Activated gamma-delta T cell treated with Interleukin-2 at 50 U/mL for 16 hours (primary cell): Measurements from ENCODE around the gene RAB3C.

Experiments used
- DNase-seq: peaks from one replicate; pipeline ENCODE4 v3.0.0-alpha.2; 2020

Gene RAB3C

DNA sequence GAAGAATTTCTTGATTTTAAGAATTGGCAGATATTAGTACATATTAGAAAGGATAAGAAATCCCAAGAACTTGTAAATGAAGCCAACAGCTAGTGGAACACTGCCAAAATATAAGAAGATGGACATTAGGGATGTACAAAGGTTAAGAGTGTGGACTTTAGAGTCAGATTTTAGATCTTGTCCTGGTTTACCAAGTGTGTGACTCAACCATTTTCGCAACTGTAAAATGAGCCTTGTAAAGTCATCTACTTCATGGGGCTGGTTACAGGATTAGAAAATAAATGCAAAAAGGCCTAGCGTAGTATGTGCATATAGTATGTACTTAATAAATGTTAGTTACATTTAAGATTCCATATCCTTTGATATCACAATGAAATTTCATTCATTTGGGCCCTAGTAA is 260.0 kb downstream of the RAB3C start:
- no peak for DNase-seq

DNA sequence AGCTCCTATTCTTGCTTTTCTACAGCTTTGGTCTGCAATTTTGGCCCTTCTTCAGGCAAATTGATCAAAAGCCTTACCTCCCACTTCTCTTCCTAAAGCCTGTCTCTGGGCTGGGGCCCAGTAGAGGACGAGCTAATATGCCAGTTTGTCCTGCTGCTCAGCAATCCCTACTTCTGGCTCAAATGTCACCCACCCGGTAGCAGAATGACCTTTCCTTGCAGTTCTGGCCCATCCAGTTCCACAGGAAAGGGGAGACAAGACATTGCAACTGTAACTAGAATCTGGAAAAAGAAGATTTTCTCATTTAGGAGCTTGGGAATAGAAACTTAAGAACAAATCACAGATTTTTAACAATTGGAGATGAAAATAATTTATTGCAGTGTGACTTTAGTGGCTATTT is 261.5 kb downstream of the RAB3C start:
- DNase-seq = no peak

DNA sequence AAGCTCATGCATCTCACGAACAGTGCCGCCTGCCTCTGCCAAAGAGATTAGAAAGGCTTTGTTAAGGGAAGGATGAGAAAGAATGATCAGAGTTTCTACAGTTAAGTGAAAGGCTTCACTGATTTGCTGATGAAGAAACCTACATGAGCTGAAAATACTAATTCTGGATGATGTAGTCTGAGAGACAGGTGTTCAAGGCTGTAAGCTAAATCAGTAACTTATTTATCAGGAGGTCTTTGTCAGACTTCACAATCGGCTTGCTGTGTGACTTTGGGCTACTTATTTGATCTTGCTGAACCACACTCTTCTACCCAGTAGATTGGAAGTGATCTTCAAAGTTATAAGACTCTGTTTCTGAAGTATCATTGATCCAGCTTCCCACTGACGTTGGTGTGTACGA is 264.2 kb downstream of the RAB3C start:
- no peak for DNase-seq

DNA sequence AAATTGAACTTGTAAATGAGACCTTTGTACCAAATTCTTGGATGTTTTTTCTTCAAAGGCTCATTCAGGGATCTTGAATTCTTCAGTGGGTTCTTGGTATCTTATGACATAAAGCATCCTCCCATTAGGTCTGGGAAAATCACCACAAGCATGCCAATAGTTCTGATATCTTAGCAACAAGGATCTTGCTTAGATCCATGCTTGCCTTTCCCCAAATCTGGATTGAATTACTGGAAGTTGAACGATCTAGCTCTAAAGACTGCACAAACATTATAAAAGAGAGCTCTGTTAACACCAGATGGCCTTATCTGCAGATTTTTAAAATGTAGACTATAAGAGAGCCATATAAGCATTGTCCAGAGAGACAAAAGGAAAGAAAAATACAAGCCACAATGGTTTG is 266.3 kb downstream of the RAB3C start:
- no peak for DNase-seq

DNA sequence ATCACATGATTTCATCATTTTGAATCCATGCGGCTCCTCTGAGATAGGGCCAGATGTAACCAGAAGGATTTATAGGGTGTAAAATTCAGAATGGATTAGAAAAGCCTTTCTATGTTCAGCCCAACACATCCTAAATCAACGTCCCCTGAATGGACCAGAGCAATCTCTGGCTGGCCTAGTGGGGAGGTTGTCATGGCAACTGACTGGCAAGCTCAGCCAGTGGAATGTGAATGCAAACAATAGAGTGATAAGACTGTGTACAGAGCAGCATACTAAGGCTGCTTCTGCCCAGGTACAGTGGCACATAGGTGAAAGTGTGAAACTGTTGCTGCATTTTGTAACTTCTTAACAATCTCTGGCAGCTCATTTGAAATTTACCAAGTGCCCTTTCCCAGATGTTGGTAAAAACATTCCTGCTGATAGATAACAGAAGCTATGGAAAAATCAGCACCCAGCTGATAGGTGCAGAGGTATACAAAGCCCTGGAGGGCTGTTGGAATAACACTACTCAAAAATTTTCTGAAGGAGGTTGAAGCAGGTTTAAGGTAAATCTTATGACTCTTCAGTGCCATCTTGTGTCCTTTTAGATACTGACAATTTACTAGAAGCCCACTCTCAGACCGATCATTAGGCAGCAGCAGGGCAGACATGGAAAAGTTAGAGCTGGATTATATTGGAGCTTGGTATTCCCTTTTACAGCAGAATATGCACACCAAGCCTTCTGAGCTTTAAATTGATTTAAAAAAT is 267.2 kb downstream of the RAB3C start:
- DNase-seq = no peak

DNA sequence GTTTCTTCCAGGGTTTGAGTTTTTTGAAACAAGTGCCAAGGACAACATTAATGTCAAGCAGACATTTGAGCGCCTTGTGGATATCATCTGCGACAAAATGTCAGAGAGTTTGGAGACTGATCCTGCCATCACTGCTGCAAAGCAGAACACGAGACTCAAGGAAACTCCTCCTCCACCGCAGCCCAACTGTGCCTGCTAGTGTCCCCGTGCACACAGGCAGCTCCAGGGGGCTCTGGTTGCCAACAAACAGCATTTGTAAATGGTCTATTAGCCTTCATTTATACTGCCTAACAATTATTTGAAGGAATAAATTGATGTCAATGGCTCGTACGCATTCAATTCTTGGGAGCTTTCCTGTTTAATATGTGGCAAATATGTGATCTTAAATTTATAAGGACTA is 268.3 kb downstream of the RAB3C start:
- DNase-seq = no peak

DNA sequence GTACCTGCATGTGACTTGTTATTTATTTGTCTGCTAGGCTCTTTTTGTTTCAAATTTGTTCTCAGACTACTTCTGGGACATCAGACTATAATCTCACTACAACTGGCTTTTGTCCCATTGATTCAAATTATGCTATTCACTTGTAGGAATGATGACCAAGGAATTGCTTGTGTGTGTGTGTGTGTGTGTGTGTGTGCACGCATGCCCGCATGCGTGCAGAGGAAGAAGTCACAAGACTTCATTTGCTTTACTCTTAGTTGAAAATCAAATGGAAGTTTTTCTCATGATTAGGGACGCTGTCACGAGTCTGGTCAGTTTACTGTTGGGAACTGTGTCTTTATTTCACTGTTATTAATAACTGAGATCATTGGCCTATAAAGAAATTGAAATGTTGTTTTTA is 268.7 kb downstream of the RAB3C start:
- DNase-seq = no peak

DNA sequence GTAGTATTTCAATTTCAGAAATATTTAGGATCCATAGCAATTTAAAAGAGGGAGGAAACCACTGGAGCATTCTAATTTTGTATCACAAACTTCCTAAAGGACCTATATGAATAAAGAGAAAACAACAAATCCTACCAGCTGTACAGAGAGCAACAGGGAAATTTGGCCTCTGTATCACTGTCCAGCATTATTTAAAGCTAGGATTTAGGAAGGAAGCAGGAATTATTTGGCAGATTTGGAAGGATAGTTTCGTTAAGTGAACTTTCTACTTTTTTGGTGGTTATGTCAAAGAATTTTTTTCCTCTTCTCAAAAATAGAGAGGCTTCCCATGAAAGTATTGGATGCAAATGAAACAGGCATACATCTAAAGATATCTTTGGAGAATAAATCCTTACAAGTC is 269.7 kb downstream of the RAB3C start:
- DNase-seq = no peak

DNA sequence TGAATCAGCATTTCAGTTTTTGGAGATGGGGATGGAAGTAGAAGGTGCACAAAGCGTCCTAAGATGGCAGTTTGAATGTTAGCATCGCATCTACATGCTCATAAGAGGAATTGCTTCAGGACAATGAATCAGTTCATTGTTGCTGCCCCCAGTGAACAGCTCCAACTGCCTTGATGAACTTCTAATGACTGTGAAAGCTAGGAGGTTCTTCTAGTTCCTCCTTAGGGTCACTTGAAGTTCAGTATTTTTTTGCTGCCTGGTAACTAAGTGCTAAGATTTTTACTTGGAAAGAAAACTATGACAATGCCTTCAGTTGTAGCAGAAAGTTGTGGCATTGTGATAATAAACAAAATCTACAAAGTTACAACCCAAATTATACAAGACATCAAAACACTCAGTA is 271.6 kb downstream of the RAB3C start:
- DNase-seq = no peak

DNA sequence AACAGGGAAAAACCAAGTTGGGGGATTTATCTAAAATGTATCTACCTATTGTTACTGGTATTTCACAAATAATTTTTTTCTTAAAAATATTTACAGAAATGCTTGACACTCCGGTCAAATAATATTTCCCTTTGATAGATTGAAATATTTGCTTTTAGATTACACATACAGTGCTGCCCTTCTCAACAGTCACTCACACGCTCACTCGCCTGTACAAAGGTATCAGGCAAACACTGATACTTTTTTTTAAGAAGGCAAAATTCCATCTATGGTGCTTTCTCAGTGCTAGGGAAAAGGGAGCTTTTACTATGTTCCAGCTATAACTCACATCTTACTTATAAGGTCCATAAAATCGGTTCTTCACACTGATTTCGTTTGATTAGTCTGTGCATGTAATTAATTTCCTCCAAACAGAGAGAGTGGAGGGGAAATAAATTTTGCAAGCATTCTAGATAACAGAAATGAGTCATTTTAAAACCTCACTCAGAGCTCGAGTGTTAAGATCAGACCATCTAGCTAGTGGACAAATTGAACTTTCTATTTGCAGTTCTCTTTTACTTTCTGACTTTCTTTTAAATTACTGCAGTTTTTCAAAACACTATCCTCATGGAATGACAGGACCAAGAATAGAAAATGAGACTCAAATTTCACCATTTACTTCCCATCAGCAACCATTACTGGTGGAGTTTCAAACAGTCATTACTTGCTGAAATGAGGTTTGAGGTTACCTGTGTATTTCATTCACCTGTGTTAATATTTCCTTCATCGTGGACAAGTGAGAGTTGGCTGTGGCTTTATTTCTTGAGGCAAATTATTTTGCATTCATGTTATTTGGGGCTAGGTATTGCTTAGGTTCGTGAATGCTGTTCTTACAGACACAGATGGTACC is 273.2 kb downstream of the RAB3C start:
- DNase-seq = no peak

DNA sequence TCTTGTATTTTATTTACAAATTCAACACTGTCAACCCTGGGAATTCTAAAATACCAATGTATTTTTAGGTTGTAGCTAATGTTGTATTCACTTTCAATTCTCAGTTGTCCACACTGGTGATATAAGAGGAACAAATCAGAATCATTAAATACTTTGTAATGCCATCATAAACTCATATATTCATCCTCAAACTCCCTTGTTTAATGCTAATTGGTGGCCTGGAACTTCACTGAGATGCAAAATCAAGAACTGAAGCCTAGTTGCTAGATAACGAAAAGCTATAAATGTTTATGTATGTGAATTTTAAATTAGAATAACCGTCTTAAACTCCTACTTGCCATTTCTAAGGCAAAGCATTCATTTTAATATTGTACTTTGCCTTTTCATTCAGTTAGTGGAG is 274.7 kb downstream of the RAB3C start:
- DNase-seq = no peak

DNA sequence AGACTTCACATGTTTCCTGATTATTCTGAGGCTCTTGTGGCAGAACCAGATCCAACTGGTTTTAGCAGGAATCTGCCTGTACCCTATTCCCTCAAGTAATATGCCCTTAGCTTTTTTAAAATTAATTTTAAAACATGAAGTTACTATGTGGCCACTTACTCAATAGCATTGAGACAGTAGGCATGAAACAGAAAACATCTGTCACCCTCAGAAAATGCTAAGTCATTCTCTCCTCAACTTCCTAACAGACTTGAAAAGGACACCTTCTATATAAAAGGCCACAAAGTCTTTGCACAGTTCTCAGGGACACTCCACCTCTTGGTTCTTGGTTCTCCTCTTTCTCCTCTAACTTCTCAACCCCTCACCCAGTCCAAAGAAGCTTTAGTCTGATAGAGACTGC is 277.8 kb downstream of the RAB3C start:
- DNase-seq = no peak

DNA sequence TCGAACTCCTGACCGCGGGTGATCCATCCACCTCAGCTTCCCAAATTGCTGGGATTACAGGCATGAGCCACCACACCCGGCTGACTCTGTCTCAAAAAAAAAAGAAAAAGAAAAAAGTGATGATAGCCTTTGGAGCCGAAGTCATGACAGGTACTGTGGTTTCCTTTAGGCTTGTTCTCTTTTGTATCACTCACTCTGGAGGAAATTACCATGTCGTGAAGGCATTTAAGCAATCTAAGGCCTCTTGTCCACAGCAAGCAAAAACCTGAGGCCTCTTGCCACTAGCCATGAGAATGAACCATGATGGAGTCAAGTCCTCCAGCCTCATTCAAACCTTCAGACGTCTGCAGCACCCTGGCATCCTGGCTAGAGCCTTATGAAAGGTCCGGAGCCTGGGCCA is 286.1 kb downstream of the RAB3C start:
- DNase-seq = no peak

DNA sequence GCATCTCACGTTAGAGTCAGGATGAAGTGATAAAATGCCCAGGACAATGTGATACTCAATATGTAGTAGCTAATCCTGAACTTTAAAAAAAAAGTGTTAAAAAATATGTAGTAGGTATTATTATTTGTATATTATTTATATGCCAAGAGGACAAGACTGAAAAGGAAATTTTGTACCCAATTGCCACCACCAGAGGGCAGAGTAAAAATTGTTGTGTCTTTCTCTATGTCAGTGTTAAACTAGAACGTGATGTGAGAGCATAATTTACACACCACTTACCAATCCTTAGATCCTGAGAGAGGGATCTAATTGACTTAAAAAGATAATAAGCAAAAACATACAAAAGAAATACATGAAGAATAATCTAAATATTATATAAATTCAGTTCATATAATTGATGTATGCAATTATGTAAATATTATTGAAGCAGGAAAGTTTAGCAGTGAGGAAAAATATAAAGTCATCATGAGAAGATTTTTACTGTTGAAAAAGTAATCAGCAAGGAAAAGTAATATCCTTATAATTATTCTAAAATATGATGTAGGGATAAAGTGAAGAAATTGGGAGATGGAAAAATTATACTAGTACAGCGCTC is 288.9 kb downstream of the RAB3C start:
- DNase-seq = peak; percentile 33

DNA sequence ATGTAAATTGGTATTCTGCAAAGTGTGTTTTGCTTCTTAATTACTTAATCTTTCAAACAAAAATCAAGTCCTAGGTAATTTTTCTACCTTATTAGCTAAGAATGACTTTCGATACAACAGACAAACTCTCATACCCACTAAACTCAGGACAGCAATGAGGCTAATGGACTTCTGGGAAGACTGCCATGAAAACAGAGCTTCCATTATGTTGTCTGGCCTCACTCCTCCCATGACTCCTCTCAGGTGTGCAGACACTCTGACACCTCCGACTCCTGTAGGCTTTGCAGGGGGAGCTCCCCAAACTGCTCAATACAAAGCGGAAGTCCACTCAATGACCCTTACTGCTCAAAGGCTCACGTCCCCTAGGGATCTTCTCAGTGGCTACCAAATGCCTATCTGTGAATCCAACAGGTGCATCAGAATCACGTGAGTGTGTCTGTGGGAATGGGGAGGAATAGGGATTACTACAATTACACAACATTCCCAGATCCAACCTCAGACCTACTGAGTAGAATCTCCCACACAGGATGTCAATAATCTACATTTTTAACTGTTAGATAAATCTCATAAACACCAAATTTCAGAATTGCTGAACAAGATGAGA is 289.9 kb downstream of the RAB3C start:
- no peak for DNase-seq

DNA sequence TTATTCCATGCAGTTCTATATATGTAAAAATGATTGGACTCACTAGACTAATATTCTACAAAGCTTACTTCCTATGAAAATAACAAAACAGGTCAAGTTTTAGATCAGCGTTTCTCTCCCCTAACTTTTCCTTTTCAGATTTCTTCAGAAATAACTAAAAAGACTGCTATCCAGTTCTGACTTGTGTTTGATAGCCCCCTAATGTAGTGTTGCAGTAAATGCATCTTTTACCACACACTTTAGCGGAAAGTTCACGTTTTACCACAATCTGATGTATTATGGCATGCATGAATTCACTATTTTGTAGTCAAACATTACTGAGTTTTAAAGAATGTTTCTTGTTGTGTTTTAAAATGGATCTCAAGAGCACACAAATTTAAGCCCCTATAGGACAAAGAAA is 292.7 kb downstream of the RAB3C start:
- no peak for DNase-seq

DNA sequence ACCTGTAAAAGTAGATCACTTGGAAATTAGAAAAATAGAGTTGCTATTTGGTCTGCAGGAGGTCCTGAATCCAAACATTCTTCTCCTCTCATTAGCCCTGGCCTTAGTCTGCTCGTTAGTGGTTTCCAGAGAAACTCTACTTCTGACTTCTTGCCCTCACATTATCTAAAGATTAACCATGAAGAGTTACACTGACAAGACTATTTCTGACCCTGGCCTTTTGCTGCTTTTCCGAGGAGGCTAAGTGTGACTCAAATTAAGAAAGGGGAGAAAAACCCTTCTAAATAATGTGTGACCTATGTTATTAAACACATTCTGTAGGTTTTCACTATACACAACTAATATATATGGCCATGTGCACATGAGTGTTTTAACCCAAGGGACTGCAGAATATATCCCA is 302.4 kb downstream of the RAB3C start:
- no peak for DNase-seq

DNA sequence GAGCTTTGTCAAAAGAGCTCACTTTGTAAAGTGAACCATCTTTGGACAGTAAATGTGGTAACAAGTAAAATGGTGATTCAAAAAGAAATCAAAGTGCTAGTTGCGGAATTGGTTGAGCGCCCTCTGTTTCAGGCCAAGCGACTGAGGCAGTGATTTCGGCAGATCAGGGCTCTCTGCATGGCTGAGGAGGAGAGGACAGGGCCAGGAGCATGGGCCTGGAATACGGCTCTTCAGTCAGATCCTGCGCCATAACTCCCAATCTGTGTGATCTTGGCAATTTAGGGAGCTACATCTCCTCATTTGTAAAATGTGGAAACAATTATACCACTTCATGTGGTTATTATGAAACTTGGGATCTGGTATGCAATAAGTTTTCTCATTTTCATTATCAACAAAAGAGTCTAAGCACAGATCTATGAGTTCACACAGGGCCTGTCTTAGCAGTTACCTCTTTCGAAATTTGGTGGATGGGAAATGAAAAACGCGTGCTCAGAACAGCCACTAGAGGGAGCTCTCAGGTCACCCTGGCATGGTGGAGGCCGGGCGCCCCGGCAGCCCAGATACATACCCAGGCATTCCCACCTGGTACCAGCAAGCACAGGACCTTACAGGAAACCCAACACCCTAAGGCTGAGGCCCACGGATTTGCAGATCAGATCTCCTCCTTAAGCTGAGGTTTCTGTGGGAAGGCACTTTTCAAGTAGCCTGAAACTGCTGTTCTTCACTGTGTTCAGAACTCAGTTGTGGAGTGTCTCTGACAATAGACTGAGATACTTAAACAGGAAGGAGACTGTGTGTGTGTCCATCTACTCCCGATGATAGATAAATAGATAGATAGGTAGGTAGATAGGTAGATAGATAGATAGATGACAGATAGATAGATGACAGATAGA is 303.7 kb downstream of the RAB3C start:
- peak; percentile 53 for DNase-seq

DNA sequence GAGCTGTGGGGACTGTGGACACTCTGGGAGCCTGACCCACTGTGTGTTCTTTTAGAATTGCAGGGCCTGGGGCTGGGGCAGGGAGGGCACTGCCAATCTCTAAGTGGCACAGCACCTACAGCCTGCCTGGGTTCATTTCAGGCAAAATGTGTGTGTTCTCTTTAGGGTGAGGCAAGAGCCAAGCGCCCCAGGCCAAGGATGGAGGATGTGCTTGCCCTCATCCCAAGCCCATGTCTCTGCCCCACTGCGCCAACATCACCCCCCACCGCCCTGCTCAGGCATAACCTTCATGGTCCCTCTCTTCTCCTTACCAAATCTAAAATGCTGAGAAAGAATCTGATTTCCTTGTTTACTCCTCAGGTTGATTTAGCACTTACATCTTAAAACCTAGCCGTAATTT is 304.4 kb downstream of the RAB3C start:
- no peak for DNase-seq

DNA sequence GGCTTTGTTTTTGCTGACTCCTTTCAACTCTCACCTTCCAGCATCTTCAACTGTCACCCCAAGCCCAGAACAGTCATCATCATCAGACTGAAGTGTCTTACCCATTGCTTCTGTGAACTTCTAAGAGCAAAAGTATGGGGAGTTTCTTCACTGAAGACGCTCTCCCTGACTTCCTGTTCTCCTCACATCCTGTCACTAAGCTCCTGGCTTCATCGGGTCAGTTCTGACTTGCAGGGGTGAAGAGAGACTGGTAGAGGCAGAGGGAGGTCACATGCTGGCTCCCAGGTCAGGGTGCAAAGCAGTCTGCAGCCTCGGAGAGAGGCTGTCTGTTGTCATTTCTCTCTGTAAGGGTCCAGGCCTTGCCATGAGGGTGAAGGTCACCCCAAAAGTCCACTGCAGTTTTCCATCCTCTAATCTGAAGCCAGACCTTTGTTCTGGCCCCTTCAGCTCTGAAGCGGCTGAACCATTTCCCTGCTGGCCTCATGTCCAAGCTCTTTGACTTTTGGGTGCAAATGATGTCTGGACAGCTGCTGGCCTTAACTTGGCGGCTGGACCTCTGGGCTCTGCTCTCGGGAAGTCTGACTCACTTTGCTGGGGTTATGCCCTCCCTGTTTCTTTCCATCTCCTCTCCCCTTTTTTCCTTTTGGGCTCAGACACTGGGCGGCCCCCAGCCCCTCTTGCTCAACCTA is 305.0 kb downstream of the RAB3C start:
- no peak for DNase-seq

DNA sequence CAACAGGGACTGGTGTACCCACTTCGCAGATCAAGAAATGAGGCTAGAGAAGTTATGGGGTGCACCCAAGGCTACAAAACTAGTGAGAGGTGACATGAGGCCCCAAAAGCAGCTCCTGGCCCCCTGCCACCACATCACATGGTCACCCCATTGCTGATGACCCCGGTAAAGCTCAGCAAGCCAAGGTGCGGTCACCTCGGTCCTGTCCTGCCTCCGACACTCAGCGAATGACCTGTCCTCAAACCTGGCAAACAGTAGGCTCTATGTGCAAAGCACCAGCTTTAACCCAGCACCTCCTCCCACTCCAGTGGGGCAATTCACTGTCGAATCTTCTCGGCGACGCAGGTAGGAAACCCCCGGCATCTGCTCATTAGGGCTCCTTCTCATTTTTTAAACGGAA is 307.4 kb downstream of the RAB3C start:
- no peak for DNase-seq

DNA sequence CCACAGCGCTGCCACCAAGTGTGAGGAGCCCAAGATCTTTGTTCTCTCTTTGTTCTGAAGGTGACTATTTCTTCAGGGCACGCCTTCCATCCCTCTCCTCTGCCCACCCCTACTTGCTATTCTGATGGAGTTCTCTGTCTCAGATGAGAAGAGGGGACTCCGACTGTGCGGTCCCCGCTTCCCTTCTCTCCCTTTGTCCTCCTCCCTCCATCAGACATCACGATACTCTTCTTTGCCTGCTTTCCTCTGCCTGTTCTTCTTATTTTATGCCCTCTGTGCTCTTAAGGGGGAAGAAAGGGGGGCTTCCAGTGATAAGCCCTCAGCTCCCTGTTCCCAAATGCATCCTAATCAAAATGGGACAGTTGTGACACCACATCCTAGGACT is 307.8 kb downstream of the RAB3C start:
- DNase-seq = no peak
